GM12892 (cell line): ENCODE data around the gene ABCB6.

Source experiments
- POLR2AphosphoS5 ChIP-seq: IDR thresholded peaks from 2 replicates; pipeline ENCODE4 v1.6.1; 2011; ENCODE audit warnings: low read depth, low read length, control low read depth
- TAF1 ChIP-seq: IDR thresholded peaks from 2 replicates; pipeline ENCODE4 v1.6.1; 2011; ENCODE audit warnings: low read depth, mild to moderate bottlenecking, control low read depth, low read length, borderline replicate concordance

GRCh38 chr2:219184121-219184520 is 34.6 kb downstream of the ABCB6 start:
- TF ChIP-seq TAF1 (no peak), POLR2AphosphoS5 (no peak)
